ENCODE data around the gene MTFR1L.
A peak's percentile ranks its signal among the peaks of the same experiment; 100 is the strongest.

The MTFR1L gene

DNA sequence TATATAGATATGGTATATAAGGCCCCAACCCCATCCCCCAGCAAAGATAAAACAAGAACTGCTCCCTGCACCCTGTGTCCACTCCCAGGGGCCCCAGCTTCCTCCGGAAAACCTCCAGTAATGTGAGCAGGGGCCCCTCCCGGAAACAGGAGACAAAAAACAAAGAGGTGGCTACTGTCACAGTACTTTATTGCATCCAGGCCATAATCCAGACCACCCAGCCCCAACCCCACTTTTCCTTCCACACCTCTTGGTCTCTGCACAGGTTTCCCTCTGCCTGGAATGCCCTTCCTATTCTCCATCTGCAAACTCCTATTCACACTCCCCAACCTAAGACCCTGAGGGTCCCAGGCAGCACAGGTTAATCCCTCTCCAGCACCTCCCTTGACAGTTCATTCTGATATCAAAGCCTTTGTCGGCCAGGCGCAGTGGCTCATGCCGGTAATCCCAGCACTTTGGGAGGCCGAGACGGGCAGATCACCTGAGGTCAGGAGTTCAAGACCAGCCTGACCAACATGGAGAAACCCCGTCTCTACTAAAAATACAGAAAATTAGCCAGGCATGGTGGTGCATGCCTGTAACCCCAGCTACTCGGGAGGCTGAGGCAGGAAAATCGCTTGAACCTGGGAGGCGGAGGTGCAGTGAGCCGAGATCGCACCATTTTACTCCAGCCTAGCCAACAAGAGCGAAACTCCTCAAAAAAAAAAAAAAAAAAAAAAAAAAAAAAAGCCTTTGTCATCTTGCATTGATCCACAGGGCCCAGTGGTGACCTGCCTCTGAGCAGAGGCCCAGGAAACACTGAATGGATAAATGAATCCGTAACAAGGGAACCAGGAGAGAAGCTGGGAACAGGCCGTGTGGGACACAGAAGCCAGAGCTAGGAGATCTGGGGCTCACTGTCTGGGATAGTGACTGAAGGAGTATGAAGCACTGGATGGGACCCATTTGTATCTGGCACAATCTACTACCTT is 41.8 kb downstream of the MTFR1L start:
- no peak for DNase-seq (ENCODE audit: low read depth)

DNA sequence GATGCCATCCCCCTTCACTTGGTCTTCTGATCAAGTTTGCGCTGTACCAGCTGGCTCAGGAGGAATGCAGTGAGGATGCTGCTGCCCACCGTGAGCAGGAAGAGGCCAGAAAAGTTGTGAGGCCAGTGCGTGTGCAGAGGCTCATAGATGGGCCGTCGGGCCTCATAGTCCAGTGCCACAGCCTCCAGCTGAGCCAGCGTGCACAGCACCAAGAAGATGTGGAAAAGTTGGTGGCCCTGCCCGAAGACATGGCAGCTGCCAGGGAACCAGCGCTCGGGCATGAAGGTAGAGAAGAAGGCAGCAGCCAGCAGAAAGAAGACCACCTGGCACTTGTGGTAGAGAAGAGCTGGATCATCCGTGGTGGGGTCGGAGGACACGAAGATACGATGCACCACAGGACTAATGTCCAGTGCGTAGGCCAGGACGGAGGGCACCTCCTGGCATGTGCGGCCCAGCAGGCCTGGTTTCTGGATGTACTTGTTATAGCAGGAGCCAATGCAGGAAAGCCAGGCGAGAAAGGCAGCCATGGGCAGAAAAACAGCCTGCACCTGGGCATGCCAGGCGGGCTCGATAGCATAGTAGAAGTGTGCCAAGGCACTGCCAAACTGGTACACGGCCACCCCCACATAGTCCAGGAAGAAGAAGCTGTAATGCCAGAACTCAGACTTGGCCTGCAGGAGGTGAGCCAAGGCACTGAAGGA is 43.2 kb downstream of the MTFR1L start:
- DNase-seq (ENCODE audit: low read depth): no peak

DNA sequence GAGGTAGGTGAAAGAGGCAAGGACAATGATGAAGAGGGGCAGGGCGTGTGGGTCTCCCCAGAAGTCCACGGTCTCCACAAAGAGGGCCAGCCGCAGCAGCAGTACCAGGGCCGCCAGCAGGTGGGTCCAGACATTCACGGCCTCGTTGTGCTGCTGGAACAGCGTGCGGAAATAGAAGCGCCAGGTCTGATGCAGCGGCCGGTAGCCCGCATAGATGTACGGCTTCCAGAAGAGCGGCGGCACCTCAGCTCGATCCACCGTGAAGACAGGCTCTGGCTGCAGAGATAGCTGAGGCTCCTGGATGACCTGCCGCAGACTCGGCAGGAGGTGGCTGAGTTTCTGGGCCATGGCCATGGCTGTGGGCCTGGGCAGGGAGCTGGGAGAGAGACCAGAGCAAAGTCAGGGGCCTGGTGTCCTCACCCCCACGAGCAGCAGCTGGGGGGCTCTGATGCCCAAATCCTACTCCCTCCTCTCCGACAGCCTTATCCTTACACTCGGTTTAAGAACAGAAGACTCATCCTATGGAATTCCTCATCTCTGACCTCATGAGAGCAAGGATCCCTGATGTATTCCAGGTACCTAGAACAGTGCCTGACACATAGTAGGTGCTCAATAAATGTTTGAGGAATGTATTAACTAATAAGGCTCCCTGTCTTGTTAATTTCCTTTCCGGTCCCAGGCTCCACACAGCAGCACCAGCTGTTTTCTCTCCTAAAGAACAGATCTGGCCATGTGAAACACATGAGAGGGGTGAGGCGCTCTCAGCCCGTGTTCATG is 43.9 kb downstream of the MTFR1L start:
- DNase-seq (ENCODE audit: low read depth): no peak

DNA sequence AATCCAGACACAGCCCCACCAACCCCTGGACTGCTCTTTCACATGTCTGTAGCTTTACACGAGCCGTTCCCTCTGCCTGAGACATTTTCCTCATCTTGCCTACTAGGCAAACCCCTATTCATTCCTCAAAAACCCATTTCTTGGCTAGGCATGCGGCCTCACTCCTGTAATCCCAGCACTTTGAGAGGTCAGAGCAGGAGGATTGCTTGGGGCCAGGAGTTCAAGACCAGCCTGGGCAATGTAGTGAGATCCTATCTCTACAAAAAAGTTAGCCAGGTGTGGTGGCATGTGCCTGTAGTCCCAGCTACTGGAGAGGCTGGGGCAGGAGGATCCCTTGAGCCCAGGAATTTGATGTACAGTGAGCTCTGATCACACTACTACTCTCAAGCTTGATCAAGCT is 44.7 kb downstream of the MTFR1L start:
- no peak for DNase-seq (ENCODE audit: low read depth)

- no peak for DNase-seq (ENCODE audit: low read depth)
Observed at GRCh38 chr1:25866288-25866687, 46.5 kb downstream of the MTFR1L start.

DNA sequence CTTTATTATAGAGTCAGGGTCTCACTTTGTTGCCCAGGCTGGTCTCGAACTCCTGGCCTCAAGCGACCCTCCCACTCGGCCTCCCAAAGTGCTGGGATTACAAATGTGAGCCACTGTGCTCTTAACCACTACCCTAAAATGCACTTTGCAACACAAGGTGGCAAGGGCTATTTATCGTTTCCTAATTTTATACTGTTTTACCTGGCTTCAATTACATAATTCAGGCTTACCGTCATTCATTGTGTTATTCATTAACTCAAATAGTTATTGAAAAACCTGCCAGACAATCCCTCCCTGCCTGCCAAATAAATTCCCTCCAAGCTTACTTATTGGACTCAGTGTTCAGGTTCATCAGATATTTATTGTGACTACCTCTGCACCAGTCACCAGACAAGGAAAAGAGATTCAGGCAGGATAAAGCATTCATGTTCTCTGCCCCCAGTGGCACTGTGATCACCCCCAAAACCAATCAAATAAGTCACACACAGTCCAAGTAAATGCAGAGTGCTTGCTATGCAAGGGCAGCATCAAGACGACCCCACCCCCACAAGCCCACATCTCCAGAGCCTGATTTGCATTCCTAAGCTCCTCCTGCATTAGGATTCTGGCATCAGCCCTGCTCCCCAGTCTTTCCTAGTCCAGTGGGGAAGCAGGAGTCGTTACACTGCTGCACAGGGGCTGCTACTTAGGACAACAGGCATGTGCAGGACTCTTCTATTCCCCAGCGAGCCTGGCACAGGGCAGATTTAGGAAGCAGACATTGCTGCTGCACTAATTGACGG is 47.6 kb downstream of the MTFR1L start:
- no peak for DNase-seq (ENCODE audit: low read depth)

- DNase-seq (ENCODE audit: low read depth): no peak
Observed at GRCh38 chr1:25869909-25870606, 50.3 kb downstream of the MTFR1L start.

DNA sequence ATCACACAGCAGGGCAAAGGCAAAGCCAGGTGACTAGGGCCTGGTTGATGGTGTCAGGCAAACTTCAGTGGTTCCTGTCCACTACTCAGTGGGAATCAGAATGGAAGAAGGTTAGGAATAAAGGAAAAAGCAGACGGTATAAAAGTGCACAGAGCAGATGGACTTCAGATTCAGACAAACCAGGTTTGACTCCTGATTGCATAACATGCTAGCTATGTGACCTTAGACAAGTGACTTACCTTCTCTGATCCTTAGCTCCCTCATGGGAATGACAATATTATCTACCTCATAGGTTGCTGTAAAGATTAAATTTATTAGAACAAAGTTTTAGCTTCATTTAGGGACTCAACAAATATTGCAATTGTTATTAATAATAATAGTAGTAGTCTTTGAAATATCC is 50.9 kb downstream of the MTFR1L start:
- DNase-seq (ENCODE audit: low read depth): no peak

DNA sequence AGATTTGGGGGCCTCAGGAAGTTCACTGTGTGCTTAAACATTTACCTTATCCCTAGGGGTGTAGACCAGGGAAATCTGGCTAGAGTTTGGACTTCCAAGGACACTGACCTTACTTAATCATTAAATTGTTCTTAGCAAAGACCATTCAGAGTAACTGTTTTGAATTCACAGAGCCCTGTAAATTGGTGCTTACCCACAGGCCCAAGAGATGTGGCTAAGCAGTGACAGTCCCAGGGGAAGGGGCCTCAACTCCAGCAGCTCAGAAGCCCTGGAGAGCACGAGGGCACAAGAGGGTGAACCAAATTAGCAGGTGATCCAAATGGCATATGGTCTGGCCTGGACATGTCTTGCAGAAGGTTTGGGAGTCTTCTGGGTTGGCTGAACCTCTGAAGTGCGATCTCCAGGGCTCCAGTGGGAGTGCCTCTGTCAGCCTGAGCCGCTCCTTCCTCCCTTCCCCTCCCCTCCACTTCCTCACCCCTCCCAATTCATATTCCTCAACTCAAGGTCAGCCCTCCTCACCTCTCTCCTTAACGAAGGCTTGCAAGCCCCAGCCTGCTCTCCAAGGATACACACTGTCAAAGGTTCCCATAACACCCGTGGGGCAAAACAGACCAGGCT is 51.4 kb downstream of the MTFR1L start:
- DNase-seq (ENCODE audit: low read depth): no peak

DNA sequence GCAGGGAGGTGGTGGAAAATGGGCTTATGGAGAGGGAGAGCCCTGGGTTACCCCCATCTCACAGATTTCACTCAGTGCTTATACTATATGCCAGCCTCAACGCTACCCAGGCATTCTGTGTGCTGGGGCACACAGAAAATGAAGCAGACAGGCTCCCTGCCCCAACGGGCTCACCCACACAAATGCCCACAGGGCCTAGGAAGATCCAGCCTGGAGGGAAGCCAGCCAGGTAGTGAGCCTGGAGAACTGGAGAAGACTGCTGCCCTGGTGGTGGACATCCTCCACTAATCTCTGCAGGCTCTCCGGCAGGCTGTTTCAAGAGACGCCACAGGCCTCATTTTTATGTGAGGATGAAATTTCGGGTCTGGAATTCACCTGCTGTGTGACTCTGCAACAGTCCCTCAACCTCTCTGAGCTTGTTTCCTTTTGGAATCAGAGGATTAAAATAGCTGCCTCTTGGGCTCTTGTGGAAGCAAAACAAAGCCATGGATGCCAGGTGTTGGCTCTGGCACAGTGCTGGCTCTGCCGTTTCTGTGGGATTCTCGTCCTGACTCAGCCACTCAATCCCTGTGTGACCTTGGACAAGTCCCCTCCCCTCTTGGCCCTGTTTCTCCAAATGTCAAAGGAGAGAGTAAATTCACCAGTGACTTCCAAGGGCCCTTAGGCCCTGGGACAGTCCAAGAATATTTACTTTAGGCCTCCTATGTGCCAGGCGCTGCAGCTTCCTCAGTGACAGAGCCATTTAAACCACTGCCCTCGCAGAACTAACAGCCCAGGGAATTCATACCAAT is 52.1 kb downstream of the MTFR1L start:
- no peak for DNase-seq (ENCODE audit: low read depth)

DNA sequence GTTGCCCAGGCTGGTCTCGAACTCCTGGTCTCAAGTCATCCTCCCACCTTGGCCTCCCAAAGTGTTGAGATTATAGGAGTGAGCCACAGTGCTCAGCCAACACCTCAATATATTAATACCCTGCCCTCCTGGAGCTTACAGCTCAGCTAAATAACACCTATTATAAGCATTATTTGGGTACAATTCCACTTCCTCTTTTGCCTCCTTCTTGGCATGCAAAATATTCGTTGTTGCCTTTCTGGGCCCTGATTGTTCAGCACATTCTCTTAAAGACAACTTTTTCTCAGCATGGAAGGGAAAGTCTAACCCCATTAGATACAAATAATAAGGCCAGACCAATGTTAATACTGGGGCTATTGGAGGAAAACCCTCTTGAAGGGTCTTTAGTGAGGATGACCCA is 53.0 kb downstream of the MTFR1L start:
- DNase-seq (ENCODE audit: low read depth): no peak

DNA sequence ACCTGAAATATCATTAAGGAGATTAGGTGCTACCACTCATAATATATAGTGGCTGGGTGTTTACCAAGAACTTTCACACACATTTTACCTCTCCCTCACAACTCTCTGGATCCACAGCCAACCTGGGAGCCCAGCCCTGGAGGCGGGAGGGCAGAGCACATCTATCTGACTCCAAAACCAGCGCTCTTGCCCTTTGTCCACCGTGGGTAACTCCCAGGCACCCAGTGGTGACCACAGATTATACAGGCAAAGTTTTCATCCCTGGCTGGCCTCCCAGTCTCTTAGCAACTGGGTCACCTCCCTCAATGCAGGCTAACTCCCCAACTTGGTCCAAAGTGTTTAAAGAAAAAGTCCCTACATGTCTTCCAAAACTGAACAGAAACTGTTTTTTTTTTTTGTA is 53.4 kb downstream of the MTFR1L start:
- no peak for DNase-seq (ENCODE audit: low read depth)

DNA sequence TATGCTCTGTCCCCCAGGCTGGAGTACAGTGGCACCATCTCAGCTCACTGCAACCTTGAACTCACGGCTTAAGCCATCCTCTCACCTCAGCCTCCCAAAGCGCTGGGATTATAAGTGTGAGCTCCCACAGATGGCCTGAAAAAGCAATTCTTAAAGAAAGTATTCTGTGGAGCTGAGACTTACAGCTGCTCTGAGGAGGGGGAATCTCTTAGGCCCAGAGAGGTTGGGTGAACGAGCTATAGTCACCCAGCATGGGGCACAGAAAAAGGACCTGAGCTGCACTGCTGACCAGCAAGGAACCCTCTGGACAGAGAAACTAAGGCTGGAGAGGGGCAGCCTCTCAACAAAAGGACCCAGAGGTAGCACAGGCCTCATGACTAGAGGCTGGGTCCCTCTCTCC is 54.5 kb downstream of the MTFR1L start:
- DNase-seq (ENCODE audit: low read depth): no peak

DNA sequence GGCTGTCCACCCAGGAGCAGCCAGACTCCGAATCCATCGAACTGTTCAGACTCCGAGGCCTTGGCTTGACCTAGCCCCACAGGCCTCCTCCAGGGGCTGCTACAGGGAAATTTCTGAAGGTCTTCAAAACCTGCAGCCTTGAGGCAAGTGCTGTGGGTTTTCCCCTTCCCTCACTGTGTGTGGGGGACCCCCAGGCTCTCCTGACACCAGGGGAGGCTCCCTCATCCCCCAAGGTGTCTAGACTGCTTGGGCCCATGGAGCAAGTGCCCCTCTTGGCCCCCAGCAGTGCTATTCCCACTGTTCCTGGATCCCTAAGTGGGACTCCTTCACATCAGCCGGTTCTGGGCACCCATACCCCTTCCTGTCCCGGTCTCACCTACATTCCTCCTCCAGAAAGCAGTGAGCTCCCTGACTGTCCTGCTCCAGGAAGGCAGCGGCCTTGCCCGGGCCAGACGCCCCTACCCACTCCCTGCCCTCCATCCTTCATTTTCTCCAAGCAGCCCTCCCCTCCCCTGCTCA is 54.9 kb downstream of the MTFR1L start:
- DNase-seq (ENCODE audit: low read depth): no peak

DNA sequence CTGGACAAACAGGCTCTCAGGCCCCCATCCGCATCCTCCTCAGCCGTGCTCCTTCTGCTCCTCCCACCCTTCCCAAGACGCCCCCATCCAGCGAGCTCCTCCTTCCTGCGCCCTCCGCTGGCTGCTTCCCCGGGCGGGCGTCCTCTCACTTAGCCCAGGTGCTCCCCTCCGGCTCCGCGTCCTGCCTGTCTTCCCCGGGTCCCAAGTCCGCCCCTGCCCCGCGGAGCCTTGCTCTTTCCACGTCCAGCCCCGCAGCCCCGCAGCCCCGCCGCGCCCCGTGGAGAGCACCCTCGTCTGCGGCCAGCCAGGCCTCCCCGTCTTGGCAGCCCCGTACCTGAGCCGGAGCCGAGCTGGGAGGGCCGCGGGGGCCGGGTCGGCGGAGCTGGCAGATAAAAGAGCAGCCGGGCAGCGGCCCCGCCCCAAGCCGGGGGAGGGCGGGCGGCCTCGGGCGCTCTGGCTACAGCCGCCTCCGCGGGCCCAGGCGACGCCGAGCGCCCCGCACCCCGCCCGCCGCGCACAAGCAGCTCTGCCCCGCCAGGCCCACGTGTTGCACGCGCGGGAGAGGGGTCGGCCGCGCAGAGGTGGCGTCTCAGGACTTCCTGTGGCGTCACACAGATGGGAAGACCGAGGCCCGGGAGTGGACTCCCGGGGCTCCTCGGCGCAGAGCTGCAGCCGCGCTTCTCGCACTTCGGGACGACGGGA is 55.6 kb downstream of the MTFR1L start, which contains the start of gene PAQR7:
Gene PAQR7 (minus strand): TSS at position 555 of the 702 bp plus-strand sequence. CDS start 11,869 bp downstream, outside the sequence.
- DNase-seq (ENCODE audit: low read depth): peak; percentile 74

GRCh38 chr1:25875856-25876692 is 56.3 kb downstream of the MTFR1L start:
- no peak for DNase-seq (ENCODE audit: low read depth)

DNA sequence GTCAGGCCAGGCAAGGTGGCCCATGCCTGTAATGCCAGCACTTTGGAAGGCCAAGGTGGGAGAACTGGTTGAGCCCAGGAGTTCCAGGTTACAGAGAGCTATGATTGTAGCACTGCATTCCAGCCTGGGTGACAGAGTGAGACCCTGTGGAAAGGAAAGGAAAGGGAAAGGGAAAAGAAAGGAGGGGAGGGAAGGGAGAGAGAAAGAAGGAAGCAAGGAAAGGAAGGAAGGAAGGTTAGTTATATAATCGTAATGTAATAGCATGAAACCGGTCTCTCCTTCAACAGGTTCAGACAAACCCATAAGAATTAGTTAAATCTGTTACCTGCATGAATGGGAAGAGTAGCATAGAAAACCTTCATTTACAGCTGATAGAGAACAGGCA is 56.9 kb downstream of the MTFR1L start:
- DNase-seq (ENCODE audit: low read depth): no peak

GRCh38 chr1:25877155-25877554 is 57.4 kb downstream of the MTFR1L start:
- no peak for DNase-seq (ENCODE audit: low read depth)
